Glutamatergic neuron (in vitro differentiated cells): ENCODE data around the gene SLC7A6. TPM values are rescaled to one million over a fixed set of nuclear protein-coding genes. Genes with fewer than 3 reads are reported as not detected.

Source experiments
- DNase-seq: peaks from one replicate; pipeline ENCODE4 v3.0.0; 2022
- H3K27ac Mint-ChIP-seq: one replicate; pipeline ENCODE4 v1.8.0; 2020; ENCODE audit warnings: mild to moderate bottlenecking, mixed read lengths, inconsistent platforms; ENCODE audit not compliant: unreplicated experiment
- H3K27me3 Mint-ChIP-seq: one replicate; pipeline ENCODE4 v1.8.0; 2020; ENCODE audit warnings: mild to moderate bottlenecking, moderate library complexity, mixed read lengths, inconsistent platforms; ENCODE audit not compliant: unreplicated experiment
- H3K36me3 Mint-ChIP-seq: one replicate; pipeline ENCODE4 v1.8.0; 2020; ENCODE audit warnings: mild to moderate bottlenecking, mixed read lengths, inconsistent platforms; ENCODE audit not compliant: unreplicated experiment
- H3K4me1 Mint-ChIP-seq: one replicate; pipeline ENCODE4 v1.8.0; 2020; ENCODE audit warnings: mild to moderate bottlenecking, low read depth, mixed read lengths, inconsistent platforms; ENCODE audit not compliant: unreplicated experiment
- H3K4me3 Mint-ChIP-seq: one replicate; pipeline ENCODE4 v1.8.0; 2020; ENCODE audit warnings: mild to moderate bottlenecking, mixed read lengths, inconsistent platforms; ENCODE audit not compliant: unreplicated experiment
- H3K9me3 Mint-ChIP-seq: one replicate; pipeline ENCODE4 v1.8.0; 2020; ENCODE audit warnings: mild to moderate bottlenecking, moderate library complexity, mixed read lengths, inconsistent platforms; ENCODE audit not compliant: unreplicated experiment
- total RNA-seq: library from RNA; stranded (reverse); fragmentation: NEBNext Ultra II Directional; extraction: Animal tissue kit (Norgen Biotek cat#: 25700); gene quantifications from one replicate; pipeline ENCODE4 v1.2.1, GENCODE V29; 2021; ENCODE audit not compliant: unreplicated experiment
- TF ChIP-seq, protein P1 (sequence below): fragments of 200-600 bp; sonication (generic); IDR thresholded peaks from one replicate; pipeline ENCODE4 v1.5.0; 2021; ENCODE audit not compliant: partially characterized antibody, unreplicated experiment

SLC7A6 gene
- total RNA-seq, 1 donor from 2014 or later, result 78.1 TPM

DNA sequence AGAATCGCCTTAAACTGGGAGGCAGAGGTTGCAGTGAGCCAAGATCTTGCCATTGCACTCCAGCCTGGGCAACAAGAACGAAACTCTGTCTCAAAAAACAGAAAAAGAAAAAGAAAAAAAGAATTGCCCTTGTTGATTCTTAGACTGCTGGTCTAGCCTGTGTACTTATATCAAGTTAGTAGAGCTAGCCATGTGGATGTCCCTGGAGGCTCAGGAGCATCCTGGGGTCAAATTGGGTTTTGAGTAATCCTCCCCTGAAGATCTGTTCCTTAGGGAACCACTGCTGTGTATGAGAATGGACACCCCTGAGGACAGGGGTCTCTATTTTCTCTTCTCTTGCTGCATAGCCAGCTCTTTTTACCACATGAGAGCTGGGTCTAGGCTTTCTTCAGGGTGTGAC, 24.9 kb downstream of the SLC7A6 start:
- Mint-ChIP-seq H3K4me1 (peaks cover 8% of the 10 kb centered on the region), H3K9me3 (peaks cover 4% of the 10 kb centered on the region), H3K27ac (no peak overlapping the region), H3K4me3 (no peak overlapping the region), H3K27me3 (peaks cover 1% of the 10 kb centered on the region), H3K36me3 (no peaks in the 10 kb centered on the region)
- DNase-seq, result no peak
- TF ChIP-seq, protein P1, sequence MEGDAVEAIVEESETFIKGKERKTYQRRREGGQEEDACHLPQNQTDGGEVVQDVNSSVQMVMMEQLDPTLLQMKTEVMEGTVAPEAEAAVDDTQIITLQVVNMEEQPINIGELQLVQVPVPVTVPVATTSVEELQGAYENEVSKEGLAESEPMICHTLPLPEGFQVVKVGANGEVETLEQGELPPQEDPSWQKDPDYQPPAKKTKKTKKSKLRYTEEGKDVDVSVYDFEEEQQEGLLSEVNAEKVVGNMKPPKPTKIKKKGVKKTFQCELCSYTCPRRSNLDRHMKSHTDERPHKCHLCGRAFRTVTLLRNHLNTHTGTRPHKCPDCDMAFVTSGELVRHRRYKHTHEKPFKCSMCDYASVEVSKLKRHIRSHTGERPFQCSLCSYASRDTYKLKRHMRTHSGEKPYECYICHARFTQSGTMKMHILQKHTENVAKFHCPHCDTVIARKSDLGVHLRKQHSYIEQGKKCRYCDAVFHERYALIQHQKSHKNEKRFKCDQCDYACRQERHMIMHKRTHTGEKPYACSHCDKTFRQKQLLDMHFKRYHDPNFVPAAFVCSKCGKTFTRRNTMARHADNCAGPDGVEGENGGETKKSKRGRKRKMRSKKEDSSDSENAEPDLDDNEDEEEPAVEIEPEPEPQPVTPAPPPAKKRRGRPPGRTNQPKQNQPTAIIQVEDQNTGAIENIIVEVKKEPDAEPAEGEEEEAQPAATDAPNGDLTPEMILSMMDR, result no peak

DNA sequence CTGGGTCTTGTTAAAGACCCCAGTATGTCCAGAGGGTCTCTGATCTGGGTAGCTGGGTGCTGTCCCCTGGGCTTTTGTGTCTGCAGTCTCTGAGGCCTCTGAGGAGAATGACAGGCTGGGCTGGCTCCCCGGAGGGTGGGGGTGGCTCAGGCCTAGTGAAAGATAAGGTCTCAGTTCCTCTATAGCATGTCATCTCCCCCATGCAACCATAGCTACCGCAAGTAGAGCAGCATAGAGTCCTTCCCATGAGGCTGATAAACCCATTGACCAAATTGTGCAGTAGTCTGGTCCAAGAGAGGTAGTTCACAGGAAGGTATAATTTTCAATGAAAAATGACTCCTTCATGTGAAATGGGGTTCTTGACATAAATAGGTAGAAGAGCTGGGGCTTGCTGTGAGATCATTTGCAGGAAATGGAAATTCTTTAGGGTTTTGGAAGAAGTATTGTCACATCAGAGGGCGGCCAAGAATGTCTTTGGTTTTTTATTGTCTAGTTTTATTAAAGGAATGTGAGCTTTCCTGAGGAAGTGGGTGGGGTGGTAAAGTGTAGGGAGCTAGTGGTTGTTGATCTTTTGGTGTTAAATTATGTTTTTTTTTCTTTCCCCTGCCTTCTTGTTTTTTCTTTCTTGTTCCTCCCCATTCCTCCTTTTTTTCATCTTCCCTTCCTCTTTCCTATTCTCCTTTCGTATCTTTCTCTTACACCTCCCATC, 25.4 kb downstream of the SLC7A6 start:
- Mint-ChIP-seq H3K4me3 (no peak overlapping the region), H3K27me3 (peaks cover 3% of the 10 kb centered on the region), H3K36me3 (no peaks in the 10 kb centered on the region), H3K27ac (no peak overlapping the region), H3K9me3 (peaks cover 4% of the 10 kb centered on the region), H3K4me1 (peaks cover 6% of the 10 kb centered on the region)
- DNase-seq, result no peak
- TF ChIP-seq, protein P1, result no peak

DNA sequence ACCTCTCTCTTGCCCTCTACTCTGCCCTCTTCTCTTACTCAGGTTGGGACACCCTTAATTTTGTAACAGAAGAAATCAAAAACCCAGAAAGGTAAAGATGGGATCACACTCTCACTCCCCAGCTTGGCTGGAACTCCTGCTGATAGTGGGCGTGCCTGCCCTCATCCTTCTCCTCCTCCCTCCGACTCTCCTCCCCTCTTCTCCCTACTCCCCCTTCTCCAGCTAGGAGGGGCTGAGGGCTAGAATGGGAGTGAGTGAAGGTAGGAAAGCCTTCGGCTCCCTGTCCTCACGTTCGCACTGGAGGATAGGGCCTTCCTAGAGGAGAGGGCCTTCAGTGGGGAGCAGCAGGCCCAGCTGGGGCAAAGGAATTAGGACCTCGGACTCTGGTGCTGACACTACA, 26.1 kb downstream of the SLC7A6 start:
- Mint-ChIP-seq H3K4me3 (no peak overlapping the region), H3K9me3 (peaks cover 4% of the 10 kb centered on the region), H3K27me3 (peaks cover 3% of the 10 kb centered on the region), H3K36me3 (no peaks in the 10 kb centered on the region), H3K4me1 (peaks cover 6% of the 10 kb centered on the region), H3K27ac (no peak overlapping the region)
- DNase-seq, result no peak
- TF ChIP-seq, protein P1, result no peak

DNA sequence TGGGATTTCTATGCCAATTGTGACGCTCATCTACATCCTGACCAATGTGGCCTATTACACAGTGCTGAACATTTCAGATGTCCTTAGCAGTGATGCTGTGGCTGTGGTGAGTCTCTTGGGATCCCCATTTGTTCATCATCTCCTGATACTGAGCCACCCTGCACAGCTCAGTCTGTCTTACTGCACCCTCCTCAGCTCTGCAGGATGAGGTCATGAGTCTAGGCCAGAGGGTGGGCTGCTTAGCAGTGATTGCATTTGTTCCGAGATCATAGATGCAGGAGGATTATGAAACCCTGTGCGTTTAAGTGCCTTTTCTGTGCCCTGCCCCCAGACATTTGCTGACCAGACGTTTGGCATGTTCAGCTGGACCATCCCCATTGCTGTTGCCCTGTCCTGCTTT, 26.9 kb downstream of the SLC7A6 start:
- H3K27ac Mint-ChIP-seq, result no peak overlapping the region
- peaks cover 6% of the 10 kb centered on the region for H3K27me3 Mint-ChIP-seq
- H3K4me3 Mint-ChIP-seq, result no peak overlapping the region
- no peaks in the 10 kb centered on the region for H3K36me3 Mint-ChIP-seq
- H3K4me1 Mint-ChIP-seq, result peaks cover 3% of the 10 kb centered on the region
- DNase-seq, result no peak
- peaks cover 4% of the 10 kb centered on the region for H3K9me3 Mint-ChIP-seq
- TF ChIP-seq, protein P1, result no peak

DNA sequence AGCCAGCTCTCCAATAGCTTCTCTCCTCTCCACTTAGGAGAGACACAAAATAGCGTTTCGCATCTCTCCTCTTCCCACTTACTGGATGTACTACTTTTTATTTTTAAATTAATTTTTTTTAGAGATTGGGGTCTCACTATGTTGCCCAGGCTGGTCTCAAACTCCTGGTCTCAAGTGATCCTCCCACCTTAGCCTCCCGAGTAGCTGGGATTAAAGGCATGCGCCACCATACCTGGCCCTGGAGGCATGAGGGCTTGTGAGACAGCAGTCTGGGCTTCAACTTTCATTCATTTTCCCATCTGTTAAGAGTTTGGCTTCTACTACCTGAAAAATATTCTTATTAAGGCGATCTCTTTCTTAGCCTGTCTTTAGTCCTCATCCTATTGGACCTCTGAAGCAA, 28.1 kb downstream of the SLC7A6 start:
- no peaks in the 10 kb centered on the region for H3K4me1 Mint-ChIP-seq
- H3K36me3 Mint-ChIP-seq, result no peaks in the 10 kb centered on the region

More for the DNA sequence above, 28.1 kb downstream of the SLC7A6 start:
- TF ChIP-seq, protein P1, result no peak
- H3K27ac Mint-ChIP-seq, result no peak overlapping the region
- peaks cover 4% of the 10 kb centered on the region for H3K9me3 Mint-ChIP-seq
- DNase-seq, result no peak
- H3K27me3 Mint-ChIP-seq, result peaks cover 8% of the 10 kb centered on the region
- no peak overlapping the region for H3K4me3 Mint-ChIP-seq
